ELF-1 (cell line): ENCODE results near the gene TMPRSS13.

ENCODE experiments used
- DNase-seq: peaks from one replicate; pipeline ENCODE4 v3.0.0-alpha.2; 2016; ENCODE audit warnings: low read depth, low spot score

Gene TMPRSS13

DNA sequence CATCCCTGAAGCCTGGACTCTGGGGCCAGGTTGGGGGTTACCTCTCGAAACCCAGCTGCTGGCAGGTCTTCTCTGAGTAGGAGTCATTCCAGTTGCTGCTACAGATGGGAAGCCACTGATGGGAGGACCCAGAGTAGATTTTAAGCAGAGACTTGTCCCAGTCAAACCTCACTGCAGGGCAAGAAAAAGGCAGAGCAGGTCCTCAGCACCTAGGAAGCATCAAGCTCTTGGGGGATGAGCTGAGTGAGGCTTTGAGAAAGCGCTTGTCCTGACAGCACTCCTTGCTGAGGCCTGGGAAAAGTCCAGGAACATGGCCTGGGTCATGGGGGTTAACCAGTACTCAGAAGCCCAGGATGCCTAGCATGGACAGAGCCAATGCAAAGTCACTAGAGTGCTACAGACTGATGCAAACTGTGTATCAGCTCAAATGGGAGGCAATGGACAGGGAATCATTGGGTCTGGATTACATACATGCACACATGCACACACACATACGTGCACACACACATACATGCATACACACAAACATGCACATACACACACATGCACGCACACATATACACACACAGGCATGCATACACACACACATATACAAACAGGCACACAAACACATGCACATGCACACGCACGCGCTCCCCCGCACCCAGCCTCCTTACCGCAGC, 15.3 kb downstream of the TMPRSS13 start:
- DNase-seq: no peak

DNA sequence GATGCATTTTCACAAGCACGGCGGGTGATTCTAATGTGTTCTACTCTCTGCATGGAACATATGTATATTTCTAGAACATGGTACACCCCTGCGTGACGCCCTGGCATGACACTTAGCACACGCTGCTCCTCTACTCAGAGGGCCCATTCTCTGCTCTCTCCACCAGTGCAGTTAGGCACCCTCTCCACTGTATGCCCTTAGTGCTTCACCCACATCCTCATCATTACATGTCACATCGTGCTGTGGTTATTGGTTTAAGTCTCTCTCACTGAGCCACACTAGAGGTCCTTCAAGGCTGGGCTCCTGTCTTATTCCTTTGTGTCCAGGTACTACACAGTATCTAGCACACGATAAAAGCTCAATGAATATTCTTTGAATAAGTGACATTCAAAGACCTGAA, 16.7 kb downstream of the TMPRSS13 start:
- no peak for DNase-seq

DNA sequence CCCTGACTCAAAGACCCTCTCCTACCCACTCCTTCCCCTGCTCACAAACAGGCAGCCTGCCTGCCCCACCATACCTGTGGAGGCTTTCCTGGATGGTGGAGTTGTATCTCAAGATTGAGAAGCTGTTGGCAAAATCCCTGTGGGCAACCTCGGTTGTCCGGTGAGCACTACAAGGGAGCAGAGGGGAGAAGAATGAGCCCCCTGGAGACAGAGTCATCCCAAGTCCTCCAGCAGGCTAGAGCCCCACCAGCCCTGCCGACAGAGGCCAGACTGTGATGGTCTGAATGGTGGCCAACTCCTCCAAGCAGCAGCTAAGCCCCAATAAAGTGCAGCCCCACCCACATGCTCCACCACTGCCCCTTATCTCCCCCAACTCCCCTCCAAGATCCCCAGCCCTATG, 17.5 kb downstream of the TMPRSS13 start:
- no peak for DNase-seq

DNA sequence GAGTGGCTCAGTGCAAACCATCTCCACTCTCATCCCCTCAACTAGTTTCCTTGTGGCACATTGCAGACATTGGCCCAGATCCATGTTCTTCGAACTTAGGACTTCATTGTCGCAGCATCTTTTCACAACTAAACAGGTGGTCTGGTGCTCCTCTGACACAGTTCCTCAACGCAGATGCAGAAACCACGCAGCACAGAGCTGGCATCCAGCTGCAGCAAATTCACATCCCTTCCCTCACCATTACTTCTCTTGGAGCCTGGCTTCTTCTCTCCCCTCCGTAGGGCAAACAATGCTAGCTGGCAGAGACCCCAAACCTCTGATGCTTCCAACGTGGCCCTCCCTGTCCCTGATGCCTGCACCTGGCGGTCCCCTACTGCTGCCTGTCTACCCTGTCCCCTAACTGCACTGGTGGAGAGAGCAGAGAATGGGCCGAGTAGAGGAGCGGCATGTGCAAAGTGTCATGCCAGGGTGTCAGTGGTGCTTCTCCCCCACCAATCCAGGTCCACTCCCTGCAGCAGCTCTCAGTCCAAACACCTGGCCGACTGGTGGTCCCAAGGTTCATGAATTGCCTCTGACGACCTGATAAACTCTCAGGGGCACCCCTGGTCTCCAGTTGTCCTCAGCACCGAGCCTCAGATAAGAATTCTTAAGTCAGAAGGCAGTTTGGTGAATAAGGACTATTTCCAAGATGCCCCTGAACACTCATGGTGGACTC, 18.1 kb downstream of the TMPRSS13 start:
- no peak for DNase-seq

DNA sequence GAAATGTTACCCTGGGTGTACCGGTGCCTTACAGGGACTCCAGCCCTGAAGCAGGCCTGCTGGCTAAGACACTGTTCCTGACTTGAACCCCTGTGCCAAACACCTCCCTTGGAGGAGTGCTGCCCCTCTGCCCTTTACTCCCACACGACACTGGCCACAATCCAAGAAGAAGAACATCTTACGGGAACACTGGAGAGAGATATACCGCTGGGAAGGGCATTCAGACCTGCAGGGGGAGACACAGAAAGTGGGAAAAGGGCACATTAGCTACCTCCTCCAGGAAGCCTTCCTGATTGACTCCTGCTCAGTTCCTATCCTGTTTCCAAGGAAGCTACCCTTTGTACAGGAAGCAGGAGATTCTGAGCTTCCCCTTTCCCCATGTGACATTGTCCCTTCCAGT, 18.7 kb downstream of the TMPRSS13 start:
- no peak for DNase-seq

DNA sequence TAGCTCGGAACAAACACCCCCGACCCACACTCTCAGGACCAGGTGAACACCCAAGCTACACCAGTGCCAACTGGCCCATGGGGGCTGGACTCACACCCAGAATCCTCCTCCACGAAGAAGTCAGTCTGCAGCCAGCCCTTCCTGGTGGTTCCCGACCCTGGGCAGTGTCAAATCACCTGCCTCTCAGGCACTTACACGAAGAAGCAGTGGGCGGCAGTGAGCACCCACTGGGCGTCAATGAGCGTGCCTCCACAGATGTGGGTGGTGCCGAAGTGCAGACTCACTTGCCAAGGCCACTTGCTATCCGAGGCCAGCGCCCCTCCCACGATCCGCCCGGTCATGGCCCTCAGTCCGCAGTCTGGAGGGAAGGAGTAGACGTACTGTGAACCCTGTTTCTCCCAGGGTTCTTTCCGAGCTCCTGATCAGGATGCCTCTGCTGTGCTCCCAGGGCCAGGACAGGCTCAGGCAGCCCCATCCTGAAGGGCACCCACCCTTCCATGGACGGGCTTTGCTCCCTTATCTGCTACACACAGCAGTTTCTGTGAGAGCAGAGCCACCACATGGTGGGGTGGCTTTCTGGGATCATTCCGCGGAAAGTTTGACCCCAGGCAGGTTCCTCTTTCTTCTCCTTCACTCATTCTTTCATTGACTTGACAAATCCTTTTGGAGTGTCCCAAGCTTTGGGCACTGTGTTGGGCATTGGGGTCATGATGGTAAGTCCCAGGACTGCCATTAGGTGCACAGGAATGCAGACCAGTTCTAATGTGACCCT, 19.4 kb downstream of the TMPRSS13 start:
- DNase-seq: no peak

DNA sequence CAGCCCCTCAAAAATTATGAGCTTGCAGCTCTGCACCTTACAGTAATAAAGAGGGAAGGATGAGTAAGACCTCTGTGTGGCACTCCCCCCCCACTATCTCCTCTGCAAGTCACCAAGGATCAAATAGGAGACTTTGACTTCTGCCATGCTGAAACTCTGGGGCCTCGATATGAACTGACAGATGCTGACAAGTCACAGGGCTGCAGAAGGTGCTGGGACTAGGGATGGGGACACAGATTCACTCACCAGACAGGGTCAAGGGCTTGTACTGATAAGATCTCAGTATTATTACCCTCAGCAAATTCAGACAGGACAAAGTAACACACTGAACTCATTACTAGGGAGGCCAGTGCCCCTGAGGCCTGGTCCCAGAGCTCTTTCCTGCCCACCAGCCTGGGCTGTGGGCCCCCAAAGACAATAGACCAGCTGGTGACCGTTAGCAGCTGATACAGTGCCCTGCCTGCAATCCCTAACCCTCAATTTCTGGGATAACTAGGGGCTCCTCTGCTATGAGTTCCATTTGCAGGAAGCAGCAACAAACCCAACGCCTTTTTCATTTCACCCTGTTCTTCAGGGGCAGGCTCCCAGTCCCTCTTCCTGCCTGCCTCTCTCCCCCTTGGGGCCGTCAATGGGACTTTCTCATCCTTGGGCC, 20.1 kb downstream of the TMPRSS13 start:
- DNase-seq: no peak

DNA sequence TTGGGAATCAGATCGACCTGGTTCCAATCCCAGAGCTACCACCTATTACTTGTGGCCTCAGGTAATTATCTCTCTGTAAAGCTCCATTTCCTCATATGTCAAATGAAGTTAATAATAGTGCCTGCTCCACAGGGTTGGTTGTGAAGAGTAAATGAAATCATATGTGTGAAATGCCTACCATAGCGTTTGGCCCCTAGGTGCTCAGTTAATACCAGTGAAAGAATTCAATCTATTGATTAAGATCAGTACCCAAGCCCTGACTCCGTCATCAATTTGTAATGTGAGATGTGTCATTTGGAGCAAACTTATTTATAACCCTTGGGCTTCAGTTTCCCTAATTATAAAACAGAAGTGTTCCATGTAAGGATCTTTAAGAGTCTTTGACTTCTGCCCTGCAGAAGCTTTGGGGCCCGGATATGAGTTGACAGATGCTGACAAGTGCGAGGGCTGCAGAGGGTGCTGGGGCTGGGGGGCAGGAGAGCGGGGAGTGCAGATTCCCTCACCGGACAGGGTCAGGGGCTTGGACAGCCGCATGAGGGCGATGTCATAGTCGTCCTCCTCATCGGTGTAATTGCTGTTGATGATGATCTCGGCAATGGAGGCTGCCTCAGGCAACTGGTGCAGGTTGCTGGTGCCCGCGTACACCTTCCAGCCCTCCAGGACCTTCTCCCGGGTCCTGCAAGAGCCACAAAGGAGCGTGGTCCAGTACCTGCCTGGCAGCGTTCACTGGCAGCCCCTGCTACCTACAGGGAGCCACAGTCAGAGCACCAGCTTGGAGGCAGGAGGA, 20.9 kb downstream of the TMPRSS13 start:
- DNase-seq: no peak

DNA sequence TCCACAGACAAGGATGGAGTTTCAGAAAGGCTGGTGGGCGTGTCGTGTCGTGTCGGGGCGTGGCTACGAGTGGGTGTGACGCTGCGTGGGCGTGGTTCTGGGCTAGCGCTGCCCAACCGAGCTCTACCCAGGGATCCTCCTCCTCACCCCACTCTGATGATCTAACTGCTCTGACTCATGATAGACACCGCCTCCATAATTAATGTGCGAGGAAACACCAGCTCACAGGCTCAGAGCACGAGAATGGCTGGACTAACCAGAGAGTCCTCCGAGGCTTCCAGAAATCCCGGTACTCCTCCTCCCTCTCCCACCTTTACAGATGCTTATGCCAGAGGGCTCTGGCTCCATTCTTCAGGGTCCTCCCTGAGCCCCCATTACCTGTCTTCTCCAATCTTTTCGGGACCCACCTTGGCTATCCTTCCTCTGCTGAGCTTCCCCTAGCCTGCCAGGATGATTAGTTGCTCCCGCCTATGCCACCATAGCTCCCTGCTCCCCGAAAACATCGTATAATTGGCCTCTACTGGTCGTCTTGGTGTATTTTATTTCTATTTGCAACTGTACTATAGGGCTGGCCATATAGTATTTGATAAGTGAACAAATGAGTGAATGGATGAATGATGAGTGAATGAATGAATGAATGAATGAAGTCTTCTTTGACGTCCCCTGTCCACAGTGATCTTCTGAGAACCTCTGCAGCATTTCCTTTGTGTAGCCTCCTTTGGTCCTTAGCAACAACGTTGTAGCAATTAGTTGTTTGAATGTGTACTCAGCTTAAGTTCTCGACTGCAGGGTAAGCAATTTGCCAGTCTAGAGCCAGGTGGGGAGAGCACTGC, 21.7 kb downstream of the TMPRSS13 start:
- DNase-seq: peak; percentile 92

DNA sequence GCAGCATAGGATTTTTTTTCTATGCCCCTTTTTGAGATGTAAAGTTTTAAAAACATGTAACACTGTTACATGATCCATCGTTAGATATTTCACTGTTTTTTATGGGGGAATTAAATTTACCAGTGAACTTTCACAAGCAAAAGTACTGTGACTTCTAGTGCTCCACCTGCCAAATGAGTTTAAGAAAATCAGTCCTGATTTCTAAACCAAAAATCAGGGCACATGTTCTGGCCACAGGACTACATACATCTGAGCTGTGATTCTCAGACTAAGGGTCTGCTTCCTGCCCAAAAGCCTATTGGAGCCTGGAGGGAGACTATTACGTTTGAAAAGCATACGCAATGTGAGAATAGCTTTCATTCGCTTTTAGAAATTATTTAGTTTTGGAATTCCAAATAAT, 22.5 kb downstream of the TMPRSS13 start:
- DNase-seq: no peak

DNA sequence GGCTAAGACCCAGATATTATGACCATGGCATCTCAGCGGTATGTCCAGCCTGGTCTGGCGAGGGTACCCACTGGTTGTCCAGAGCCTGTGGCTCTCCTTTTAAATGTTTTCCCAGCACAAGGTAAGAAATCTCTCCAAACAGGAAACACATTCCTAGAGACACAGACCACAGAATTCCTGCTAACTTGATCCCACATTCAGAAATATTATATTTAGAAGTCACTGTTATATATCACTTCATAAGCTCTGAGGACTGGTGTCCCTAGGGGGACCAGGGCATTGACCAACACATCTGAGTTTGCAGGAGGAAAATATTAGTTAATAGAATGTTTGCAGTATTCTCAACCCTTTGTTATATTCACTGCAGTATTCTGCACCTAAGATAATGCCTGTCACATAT, 23.1 kb downstream of the TMPRSS13 start:
- DNase-seq: no peak

DNA sequence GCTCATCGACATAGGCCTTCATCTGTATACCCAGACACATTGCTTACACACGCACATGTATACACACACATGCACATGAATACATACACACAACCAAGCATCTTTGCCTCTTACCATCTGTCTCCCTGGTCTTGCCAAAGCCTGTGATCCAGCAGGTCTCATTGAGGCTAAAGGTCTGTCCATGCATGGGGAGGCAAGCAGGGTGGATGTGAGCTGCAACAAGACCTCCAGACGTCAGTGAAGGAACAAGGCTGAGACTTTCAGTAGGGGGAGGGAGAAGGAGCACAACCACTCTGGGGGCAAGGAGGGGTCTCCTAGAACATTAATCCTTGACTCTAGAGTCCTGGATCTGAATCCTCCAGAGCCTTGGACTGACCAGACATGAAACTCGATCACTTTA, 23.7 kb downstream of the TMPRSS13 start:
- no peak for DNase-seq

DNA sequence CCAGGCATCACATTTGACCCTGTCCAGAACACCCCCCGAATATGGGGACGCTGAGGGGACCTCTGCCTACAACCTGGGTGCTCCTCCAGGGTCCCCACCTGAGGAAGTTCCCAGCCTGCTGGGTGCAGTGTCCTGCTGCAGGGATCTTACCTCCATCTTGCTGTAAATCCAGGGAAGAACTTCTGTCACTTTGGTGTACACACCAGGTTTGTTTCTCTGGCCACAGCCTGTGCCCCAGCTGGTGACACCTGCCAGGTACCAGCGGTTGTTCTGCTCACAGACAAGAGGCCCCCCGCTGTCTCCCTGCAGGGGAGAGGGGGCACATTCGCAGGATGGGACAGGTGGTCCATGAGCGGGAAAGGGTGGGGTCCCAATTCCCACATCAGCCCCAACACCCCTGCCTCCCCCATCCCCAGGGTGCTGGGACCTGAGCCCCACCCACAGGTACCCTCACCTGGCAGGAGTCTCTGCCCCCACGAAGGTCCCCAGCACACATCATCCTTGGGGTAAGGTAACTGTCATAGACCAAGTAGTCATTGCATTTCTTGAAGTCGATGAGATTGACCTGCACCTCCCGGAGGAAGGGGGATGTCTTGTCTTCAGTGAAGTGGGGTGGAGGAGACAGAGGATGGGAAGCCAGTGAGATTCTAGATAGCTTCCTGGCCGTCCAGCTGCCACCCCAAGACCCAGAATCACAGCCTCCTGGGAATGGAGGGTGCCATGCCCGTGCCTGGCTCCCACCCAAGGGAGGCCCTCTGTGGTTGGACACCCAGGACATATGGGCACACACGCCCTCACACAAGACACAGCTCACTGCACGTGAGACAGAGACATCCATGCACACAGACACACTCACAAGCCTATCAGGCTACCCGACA, 25.5 kb downstream of the TMPRSS13 start:
- no peak for DNase-seq

DNA sequence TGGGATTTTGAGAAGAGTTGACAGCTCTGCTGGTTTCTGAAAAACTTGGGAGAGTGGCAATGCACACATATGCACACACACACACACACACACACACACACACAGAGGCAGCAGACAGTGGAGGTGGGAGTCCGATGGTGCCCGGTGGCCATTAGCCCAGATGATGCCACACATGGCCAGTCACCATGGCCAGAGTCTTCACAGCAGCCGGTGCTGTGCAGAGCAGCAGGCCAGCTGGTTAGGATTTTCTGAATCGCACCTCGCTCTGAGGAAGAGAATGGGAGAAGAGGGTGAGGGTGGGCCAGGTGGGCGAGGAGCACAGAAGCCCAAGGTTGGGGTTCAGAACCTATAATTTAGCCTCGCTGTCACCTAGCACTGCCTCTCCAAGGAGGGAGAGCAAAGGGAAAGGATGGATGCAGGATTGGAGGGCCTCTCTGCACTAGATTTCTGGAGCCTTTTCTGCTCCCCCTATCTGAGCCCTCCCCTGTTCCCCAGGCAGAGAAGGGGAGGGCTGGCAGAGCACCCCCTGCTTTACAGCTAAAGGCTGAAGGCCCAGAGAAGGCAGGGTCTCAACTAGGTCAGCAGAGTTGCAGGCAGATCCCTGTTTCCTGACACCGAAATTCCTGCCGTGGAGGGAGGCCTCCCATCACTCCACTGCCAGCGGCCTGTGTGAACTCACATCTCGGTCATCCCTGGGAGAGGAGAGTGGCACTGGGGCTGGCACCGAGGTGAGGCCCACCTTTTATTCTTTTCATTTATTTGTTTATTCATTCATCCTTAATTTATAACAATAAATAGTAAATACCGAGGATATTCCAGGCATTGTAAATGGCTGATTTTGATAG, 27.0 kb downstream of the TMPRSS13 start:
- no peak for DNase-seq

DNA sequence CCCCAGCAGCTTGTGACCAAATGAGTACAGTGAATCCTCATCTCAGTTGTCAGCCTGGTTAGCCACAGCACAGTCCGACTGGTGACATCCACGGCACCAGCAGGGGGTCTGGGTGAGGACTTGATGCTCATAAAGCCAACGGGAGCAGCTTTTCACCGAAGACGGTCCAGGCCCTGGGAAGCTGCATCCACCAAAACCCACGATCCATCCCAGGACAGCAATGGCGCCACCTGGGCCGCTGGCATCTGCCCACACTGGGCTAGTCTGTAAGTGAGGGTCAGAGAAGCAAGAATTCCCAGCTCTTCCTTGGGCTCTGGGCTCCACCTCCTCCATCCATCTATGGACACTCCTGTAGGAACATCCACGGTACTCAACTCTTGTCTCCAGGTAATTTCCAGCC, 27.6 kb downstream of the TMPRSS13 start:
- no peak for DNase-seq

DNA sequence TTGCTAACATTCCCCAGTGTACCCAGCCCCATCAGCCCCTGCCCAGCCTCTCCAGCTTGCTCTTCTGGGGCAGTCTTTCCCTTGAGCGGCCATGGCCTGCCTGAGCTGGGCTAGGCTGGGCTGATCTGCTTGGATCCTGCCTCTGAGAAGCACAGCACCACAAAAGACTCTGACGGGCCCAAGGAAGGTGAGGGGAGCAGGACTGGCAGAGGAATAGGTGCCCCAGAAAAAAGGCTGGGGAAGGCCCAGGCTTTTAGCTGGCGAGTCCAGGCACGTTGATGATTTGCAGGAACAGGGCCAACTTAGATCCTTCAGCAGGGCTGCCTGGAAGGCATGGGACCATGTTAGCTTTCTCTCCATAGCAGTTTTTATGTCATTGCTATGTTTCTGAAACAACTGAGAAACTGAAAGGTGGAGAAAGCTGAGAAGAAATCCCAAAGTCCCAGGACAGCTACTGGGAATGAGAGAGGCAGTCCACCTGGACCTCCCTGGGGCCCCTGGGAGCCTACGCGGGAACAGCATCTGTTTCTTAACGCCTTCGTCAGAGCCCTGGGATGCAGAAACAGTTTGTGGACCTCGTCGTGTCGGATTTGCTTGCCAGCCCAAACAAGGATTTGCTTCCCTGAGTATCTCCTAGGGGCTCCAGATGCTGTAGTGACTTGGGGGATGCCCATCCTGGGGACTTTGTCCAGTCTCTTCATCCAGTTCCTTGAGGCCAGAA, 28.3 kb downstream of the TMPRSS13 start:
- no peak for DNase-seq

DNA sequence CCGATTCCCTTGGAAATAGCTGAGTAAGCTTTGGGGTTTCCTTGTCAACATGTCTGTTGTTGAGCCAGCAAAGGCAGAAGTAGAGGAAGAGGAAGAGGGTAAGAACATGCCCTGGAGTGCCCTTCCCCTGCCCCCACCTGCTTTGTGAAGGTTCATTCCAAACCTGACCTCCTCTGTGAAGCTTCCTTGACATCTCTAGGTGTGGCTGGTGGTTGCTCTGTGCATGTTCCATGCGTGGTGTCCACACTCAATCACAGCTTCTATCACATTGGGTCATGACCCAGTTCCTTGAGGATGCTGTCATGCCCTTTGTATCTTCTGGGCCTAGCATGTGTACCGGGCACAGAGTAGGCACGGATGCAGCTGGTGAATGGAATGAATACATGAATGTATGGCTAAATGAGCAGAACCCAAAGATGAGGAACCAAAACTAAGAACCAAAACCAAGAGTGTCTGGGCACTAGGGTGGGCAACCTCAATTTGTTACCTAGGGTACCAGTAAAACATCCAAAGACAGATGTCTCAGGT, 29.0 kb downstream of the TMPRSS13 start:
- DNase-seq: no peak

DNA sequence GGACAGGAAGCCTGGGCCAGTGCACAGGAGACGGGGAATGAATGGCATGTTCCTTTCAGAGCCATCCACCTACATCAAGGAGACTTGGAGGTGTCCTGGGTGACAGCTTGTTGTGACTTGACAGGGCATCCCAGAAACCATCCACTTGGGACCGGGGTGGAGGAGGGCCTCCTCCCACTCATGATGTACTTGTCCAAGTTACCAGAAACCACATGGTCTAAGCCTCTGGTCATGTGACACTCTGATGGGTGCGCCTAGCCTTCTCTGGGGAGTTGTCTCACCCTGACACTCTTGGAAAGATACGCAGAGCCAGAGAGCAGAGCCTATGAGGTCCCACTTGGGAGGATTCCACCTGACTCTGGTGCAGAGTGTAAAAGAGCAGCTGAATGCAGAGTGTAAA, 31.1 kb downstream of the TMPRSS13 start:
- DNase-seq: no peak
